Tibial nerve (tissue), 4 donors: ENCODE measurements around the gene MYOM3.

Source experiments
- CTCF ChIP-seq, 5 experiments: fragments of 200-600 bp in 3 of 5; fragments of 450-650 bp in 2 of 5; sonication (generic) in 3 of 5; IDR thresholded peaks; one replicate each; pipeline ENCODE4 v1.5.1; 2016 to 2019; ENCODE audit warnings: antibody characterized with exemption in 5 of 5, mild to moderate bottlenecking in 3 of 5, moderate library complexity in 2 of 5
- EP300 ChIP-seq, 2 donors: sonication (generic); formaldehyde crosslinking; IDR thresholded peaks; one replicate each; pipeline ENCODE4 v1.6.1; 2017; ENCODE audit warnings: antibody characterized with exemption in 2 of 2, mild to moderate bottlenecking in 1 of 2
- POLR2A ChIP-seq, 2 donors: fragments of 450-650 bp; IDR thresholded peaks; one replicate each; pipeline ENCODE4 v1.6.1; 2017; ENCODE audit warnings: antibody characterized with exemption in 2 of 2, mild to moderate bottlenecking in 2 of 2, moderate library complexity in 2 of 2

GRCh38 chr1:24095140-24095859 lies 16.6 kb downstream of the MYOM3 start:
- TF ChIP-seq CTCF (IDR thresholded peaks at IDR 0.05) (no peak), POLR2A (IDR thresholded peaks at IDR 0.05) (no peak), EP300 (IDR thresholded peaks at IDR 0.05) (no peak)
